Adipocyte (in vitro differentiated cells): ENCODE data around the gene ROR1.
"Not testable (repeated sequence)": the region's sequence is repeated elsewhere in the genome, so short reads cannot be mapped to it uniquely, and the experiment has no call there.

Experiments
- DNase-seq: peaks from one replicate; pipeline ENCODE4 v3.0.0-alpha.2; 2015; ENCODE audit warnings: low read depth
- H3K27me3 ChIP-seq: replicated peaks from 2 replicates; pipeline ENCODE4 v1.7.0; 2013; ENCODE audit warnings: mild to moderate bottlenecking, low read length, moderate library complexity; ENCODE audit not compliant: control insufficient read depth, insufficient read depth
- H3K36me3 ChIP-seq: 2 replicates; pipeline ENCODE4 v1.7.0; 2013; ENCODE audit warnings: low read length, mild to moderate bottlenecking, moderate library complexity; ENCODE audit not compliant: control insufficient read depth, insufficient read depth, severe bottlenecking
- H3K4me1 ChIP-seq: 2 replicates; pipeline ENCODE4 v1.7.0; 2013; ENCODE audit warnings: mild to moderate bottlenecking, low read length, moderate library complexity; ENCODE audit not compliant: control insufficient read depth, insufficient read depth
- H3K4me3 ChIP-seq: 2 replicates; pipeline ENCODE4 v1.7.0; 2013; ENCODE audit warnings: mild to moderate bottlenecking, low read length, moderate library complexity
- H3K9ac ChIP-seq: 2 replicates; pipeline ENCODE4 v1.7.0; 2013; ENCODE audit warnings: mild to moderate bottlenecking, low read length, moderate library complexity
- H3K9me3 ChIP-seq: 2 replicates; pipeline ENCODE4 v1.7.0; 2013; ENCODE audit warnings: mild to moderate bottlenecking, low read length, moderate library complexity; ENCODE audit not compliant: control insufficient read depth

ROR1 gene

GRCh38 chr1:63782982-63783381, 9.2 kb downstream of the ROR1 start:
- no peak overlapping the region for H3K4me3 ChIP-seq
- H3K9me3 ChIP-seq: no peaks in the 10 kb centered on the region
- no peak for DNase-seq
- no peaks in the 10 kb centered on the region for H3K27me3 ChIP-seq
- no peaks in the 10 kb centered on the region for H3K36me3 ChIP-seq
- H3K4me1 ChIP-seq: peaks cover 24% of the 10 kb centered on the region
- no peak overlapping the region for H3K9ac ChIP-seq

GRCh38 chr1:63784083-63784482, 10.3 kb downstream of the ROR1 start:
- H3K9me3 ChIP-seq: no peaks in the 10 kb centered on the region
- peaks cover 14% of the 10 kb centered on the region for H3K4me1 ChIP-seq
- H3K36me3 ChIP-seq: peaks cover 1% of the 10 kb centered on the region
- no peak overlapping the region for H3K4me3 ChIP-seq
- no peaks in the 10 kb centered on the region for H3K27me3 ChIP-seq
- no peak overlapping the region for H3K9ac ChIP-seq
- DNase-seq: no peak

GRCh38 chr1:63784489-63785390, 10.9 kb downstream of the ROR1 start:
- DNase-seq: no peak
- H3K36me3 ChIP-seq: peaks cover 5% of the 10 kb centered on the region
- no peaks in the 10 kb centered on the region for H3K27me3 ChIP-seq
- peaks cover 8% of the 10 kb centered on the region for H3K4me1 ChIP-seq
- no peak overlapping the region for H3K9ac ChIP-seq
- H3K4me3 ChIP-seq: no peak overlapping the region
- no peaks in the 10 kb centered on the region for H3K9me3 ChIP-seq

GRCh38 chr1:63787270-63787669, 13.5 kb downstream of the ROR1 start:
- DNase-seq, H3K9me3 ChIP-seq, H3K4me1 ChIP-seq: not testable (repeated sequence)

GRCh38 chr1:63787875-63788274, 14.1 kb downstream of the ROR1 start:
- Histone ChIP-seq H3K36me3 (peaks cover 22% of the 10 kb centered on the region), H3K9ac (no peak overlapping the region), H3K4me1 (no peaks in the 10 kb centered on the region), H3K27me3 (no peaks in the 10 kb centered on the region), H3K9me3 (no peaks in the 10 kb centered on the region), H3K4me3 (no peak overlapping the region)
- DNase-seq: no peak

More at GRCh38 chr1:63787270-63787669, 13.5 kb downstream of the ROR1 start:
- H3K4me3 ChIP-seq, H3K27me3 ChIP-seq, H3K9ac ChIP-seq: not testable (repeated sequence)
- H3K36me3 ChIP-seq: peaks cover 22% of the 10 kb centered on the region

GRCh38 chr1:63789856-63790605, 16.2 kb downstream of the ROR1 start:
- no peak overlapping the region for H3K4me3 ChIP-seq
- peaks cover 22% of the 10 kb centered on the region for H3K36me3 ChIP-seq
- no peak for DNase-seq
- H3K9ac ChIP-seq: no peak overlapping the region
- no peaks in the 10 kb centered on the region for H3K27me3 ChIP-seq
- no peaks in the 10 kb centered on the region for H3K9me3 ChIP-seq
- H3K4me1 ChIP-seq: no peaks in the 10 kb centered on the region

- DNase-seq: no peak
- Histone ChIP-seq H3K36me3 (peaks cover 22% of the 10 kb centered on the region), H3K27me3 (no peaks in the 10 kb centered on the region), H3K9me3 (no peaks in the 10 kb centered on the region), H3K9ac (no peak overlapping the region), H3K4me3 (no peak overlapping the region), H3K4me1 (no peaks in the 10 kb centered on the region)
These were observed 17.2 kb downstream of the ROR1 start for GRCh38 chr1:63790989-63791388.

GRCh38 chr1:63792152-63792551, 18.3 kb downstream of the ROR1 start:
- H3K4me1 ChIP-seq: peaks cover 3% of the 10 kb centered on the region
- H3K9me3 ChIP-seq: no peaks in the 10 kb centered on the region
- no peak overlapping the region for H3K9ac ChIP-seq
- no peak for DNase-seq
- H3K36me3 ChIP-seq: peaks cover 22% of the 10 kb centered on the region
- H3K4me3 ChIP-seq: no peak overlapping the region
- no peaks in the 10 kb centered on the region for H3K27me3 ChIP-seq

GRCh38 chr1:63793741-63794240, 20.0 kb downstream of the ROR1 start:
- Histone ChIP-seq H3K27me3 (no peaks in the 10 kb centered on the region), H3K9ac (no peak overlapping the region), H3K4me3 (no peak overlapping the region), H3K36me3 (peaks cover 22% of the 10 kb centered on the region), H3K4me1 (peaks cover 12% of the 10 kb centered on the region), H3K9me3 (no peaks in the 10 kb centered on the region)
- DNase-seq: no peak

GRCh38 chr1:63794354-63794753, 20.5 kb downstream of the ROR1 start:
- DNase-seq: no peak
- Histone ChIP-seq H3K9ac (no peak overlapping the region), H3K4me1 (peaks cover 14% of the 10 kb centered on the region), H3K36me3 (peaks cover 18% of the 10 kb centered on the region), H3K4me3 (no peak overlapping the region), H3K27me3 (no peaks in the 10 kb centered on the region), H3K9me3 (no peaks in the 10 kb centered on the region)

- no peak overlapping the region for H3K4me3 ChIP-seq
- DNase-seq: no peak
- H3K9me3 ChIP-seq: no peaks in the 10 kb centered on the region
- peaks cover 15% of the 10 kb centered on the region for H3K36me3 ChIP-seq
- H3K9ac ChIP-seq: no peak overlapping the region
- H3K27me3 ChIP-seq: no peaks in the 10 kb centered on the region
- H3K4me1 ChIP-seq: peaks cover 20% of the 10 kb centered on the region
These were observed 21.1 kb downstream of the ROR1 start for GRCh38 chr1:63794939-63795378.
